A549 (cell line): ENCODE data around the gene PAQR7.

Experiments
- FOSL2 ChIP-seq, 2 experiments: fragments of 450-650 bp in 1 of 2; fragments of >200 bp in 1 of 2; sonication (Bioruptor Twin) in 1 of 2; formaldehyde crosslinking; IDR thresholded peaks; 2 replicates each; pipeline versions ENCODE4 v1.5.0 to v1.6.1; 2016 to 2020; ENCODE audit warnings: mild to moderate bottlenecking in 1 of 2, moderate library complexity in 1 of 2
- HDAC2 ChIP-seq: fragments of 200-600 bp; sonication (generic); IDR thresholded peaks from 2 replicates; pipeline ENCODE4 v1.6.1; 2016
- HES2 ChIP-seq: fragments of >200 bp; sonication (Bioruptor Twin); formaldehyde crosslinking; IDR thresholded peaks from 2 replicates; pipeline ENCODE4 v1.6.1; 2016
- POLR2AphosphoS2 ChIP-seq: conservative IDR thresholded peaks from 2 replicates; pipeline ENCODE4 v1.6.1; 2012; ENCODE audit warnings: low read length, improper control_type of control experiment, inconsistent platforms
- TF ChIP-seq, protein P1 (sequence below): fragments of >200 bp; sonication (Bioruptor Twin); formaldehyde crosslinking; IDR thresholded peaks from 3 replicates; pipeline ENCODE4 v1.5.1; 2016
- TF ChIP-seq, protein P2 (sequence below): IDR thresholded peaks from 2 replicates; pipeline ENCODE4 v1.6.1; 2012
- TF ChIP-seq, protein P3 (sequence below): IDR thresholded peaks from 2 replicates; pipeline ENCODE4 v1.6.1; 2012; ENCODE audit warnings: low read depth, borderline replicate concordance

GRCh38 chr1:25815208-25816111 lies 60.0 kb downstream of the PAQR7 start:
- TF ChIP-seq, protein P1, sequence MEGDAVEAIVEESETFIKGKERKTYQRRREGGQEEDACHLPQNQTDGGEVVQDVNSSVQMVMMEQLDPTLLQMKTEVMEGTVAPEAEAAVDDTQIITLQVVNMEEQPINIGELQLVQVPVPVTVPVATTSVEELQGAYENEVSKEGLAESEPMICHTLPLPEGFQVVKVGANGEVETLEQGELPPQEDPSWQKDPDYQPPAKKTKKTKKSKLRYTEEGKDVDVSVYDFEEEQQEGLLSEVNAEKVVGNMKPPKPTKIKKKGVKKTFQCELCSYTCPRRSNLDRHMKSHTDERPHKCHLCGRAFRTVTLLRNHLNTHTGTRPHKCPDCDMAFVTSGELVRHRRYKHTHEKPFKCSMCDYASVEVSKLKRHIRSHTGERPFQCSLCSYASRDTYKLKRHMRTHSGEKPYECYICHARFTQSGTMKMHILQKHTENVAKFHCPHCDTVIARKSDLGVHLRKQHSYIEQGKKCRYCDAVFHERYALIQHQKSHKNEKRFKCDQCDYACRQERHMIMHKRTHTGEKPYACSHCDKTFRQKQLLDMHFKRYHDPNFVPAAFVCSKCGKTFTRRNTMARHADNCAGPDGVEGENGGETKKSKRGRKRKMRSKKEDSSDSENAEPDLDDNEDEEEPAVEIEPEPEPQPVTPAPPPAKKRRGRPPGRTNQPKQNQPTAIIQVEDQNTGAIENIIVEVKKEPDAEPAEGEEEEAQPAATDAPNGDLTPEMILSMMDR: no peak
- TF ChIP-seq POLR2AphosphoS2 (no peak), FOSL2 (IDR thresholded peaks at IDR 0.05) (no peak), FOSL2 (CRISPR knock-in tag; IDR thresholded peaks at IDR 0.05) (no peak), HDAC2 (no peak), HES2 (no peak)
- TF ChIP-seq, protein P2, sequence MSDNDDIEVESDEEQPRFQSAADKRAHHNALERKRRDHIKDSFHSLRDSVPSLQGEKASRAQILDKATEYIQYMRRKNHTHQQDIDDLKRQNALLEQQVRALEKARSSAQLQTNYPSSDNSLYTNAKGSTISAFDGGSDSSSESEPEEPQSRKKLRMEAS: no peak
- TF ChIP-seq, protein P3, sequence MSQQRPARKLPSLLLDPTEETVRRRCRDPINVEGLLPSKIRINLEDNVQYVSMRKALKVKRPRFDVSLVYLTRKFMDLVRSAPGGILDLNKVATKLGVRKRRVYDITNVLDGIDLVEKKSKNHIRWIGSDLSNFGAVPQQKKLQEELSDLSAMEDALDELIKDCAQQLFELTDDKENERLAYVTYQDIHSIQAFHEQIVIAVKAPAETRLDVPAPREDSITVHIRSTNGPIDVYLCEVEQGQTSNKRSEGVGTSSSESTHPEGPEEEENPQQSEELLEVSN: no peak
